Amniotic stem cell (primary cell): ENCODE data around the gene KAT5.
A peak's percentile ranks its signal among the peaks of the same experiment; 100 is the strongest.
"Not testable (repeated sequence)": the region's sequence is repeated elsewhere in the genome, so short reads cannot be mapped to it uniquely, and the experiment has no call there.

Experiments
- DNase-seq: peaks from one replicate; lab custom pipeline; 2025; lab: John Stamatoyannopoulos, UW

KAT5 gene

DNA sequence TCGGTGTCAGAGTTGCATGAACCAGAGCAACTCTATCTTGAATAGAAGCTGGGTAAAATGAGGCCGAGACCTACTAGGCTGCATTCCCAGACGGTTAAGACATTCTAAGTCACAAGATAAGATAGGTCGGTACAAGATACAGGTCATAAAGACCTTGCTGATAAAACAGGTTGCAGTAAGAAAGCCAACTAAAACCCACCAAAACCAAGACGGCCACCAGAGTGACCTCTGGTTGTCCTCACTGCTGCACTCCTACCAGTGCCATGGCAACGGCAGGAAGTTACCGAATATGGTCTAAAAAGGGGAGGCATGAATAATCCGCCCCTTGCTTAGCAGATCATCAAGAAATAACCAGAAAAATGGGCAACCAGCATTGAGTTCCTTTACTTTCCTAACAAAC is 2.4 kb upstream of the KAT5 start:
- DNase-seq = no peak

DNA sequence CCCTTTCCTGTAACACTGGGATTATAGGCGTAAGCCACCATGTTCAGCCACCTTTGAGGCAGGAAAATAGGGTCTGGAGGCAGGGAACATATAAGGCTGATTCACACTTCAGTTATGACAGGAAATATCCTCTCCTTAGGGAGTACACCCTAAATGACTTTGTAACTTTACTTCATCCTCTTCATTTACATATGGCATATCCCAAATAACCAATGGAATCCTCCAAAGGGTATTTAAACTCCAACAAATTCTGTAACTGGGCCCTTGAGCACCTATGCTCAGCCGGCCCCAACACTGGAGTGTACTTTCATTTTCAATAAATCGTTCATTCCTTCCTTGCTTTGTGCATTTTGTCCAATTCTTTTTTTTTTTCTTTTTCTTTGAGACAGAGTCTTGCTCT is 1.6 kb upstream of the KAT5 start:
- DNase-seq = no peak

DNA sequence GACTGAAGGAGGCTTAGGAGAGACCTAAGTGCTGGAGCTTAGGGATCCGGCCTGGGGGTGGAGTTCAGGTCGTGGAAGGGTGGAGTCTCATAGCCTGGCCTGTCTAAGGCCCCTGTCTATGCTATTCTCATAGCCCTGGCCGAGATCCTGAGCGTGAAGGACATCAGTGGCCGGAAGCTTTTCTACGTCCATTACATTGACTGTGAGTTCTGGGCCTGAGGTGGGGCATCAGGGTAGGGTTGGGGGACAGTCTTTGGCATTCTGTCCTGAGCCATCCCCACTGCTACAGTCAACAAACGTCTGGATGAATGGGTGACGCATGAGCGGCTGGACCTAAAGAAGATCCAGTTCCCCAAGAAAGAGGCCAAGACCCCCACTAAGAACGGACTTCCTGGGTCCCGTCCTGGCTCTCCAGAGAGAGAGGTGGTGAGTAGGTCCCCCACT is 603 bp downstream of the KAT5 start:
- no peak for DNase-seq

DNA sequence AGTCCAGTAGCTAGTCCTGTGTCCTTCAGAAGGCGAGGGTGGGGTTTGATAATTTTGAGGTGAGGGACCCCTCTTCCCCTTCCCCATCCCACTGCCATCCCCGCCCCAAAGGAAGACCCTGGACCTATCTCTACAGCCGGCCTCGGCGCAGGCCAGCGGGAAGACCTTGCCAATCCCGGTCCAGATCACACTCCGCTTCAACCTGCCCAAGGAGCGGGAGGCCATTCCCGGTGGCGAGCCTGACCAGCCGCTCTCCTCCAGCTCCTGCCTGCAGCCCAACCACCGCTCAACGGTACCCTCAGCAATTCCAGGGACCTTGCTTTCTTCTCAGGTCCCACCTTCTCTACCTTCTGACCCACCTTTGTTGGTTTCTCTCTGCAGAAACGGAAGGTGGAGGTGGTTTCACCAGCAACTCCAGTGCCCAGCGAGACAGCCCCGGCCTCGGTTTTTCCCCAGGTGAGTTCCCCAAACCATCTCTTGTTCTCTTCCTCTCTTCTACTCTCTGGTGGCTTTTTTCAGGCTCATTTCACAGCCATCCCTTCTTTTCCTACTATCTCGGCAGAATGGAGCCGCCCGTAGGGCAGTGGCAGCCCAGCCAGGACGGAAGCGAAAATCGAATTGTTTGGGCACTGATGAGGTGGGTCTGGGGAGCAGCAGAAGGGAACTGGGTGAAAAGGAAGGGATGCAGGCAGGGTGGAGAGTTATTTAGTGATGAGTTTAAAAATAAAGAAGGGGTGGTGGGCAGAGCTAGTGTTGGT is 1.3 kb downstream of the KAT5 start:
- DNase-seq = no peak

DNA sequence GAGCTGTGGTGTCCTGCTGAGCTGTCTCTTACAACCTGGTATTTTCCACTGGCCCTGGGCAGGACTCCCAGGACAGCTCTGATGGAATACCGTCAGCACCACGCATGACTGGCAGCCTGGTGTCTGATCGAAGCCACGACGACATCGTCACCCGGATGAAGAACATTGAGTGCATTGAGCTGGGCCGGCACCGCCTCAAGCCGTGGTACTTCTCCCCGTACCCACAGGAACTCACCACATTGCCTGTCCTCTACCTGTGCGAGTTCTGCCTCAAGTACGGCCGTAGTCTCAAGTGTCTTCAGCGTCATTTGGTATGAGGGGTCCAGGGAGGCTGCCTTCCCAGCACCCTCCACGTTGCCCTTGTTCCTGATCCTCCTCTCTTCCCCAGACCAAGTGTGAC is 2.4 kb downstream of the KAT5 start:
- DNase-seq = no peak

DNA sequence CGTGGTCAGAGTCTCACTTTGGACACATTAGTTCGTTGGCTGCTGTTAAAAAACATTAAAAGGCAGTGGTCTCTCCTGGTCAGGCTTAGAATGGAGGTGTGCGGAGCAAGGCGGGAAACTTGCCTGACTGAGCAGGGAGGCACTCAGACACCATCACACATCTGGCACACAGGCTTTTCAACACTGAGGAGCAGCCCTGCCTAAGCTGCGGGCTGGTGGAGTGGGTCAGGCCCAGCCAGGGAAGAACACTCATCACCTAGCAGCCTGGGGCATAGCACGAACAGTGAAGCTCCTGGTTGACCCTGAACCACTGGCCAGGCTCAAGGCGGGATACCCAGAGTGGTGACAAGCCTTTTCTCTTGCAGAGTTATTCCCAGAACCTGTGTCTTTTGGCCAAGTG is 4.2 kb downstream of the KAT5 start:
- DNase-seq = no peak

DNA sequence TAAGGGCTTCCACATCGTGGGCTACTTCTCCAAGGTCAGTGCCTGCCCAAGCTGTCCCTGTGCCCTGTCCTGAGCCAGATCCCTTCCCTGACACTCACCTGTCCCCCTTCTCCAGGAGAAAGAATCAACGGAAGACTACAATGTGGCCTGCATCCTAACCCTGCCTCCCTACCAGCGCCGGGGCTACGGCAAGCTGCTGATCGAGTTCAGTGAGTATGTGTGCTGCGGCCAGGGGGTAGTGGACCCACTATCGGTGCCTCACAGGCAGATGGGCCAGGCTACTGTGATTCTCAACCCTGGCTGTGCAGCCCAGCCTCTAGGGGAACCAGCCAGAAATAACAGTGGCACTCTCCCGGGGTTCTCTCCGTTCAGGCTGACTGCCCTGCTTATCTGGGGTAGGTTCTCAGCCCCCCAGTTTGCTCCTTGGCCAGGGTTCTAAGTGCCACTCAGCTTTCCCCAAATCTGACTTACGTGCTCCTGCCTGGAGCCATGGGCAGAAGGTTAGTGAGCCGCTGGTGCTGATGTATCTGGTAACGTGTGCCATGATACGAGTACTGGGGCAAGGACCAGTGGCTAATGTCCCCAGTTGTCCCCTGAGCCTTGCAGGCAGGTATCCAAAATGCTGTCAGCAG is 4.8 kb downstream of the KAT5 start:
- DNase-seq = no peak

DNA sequence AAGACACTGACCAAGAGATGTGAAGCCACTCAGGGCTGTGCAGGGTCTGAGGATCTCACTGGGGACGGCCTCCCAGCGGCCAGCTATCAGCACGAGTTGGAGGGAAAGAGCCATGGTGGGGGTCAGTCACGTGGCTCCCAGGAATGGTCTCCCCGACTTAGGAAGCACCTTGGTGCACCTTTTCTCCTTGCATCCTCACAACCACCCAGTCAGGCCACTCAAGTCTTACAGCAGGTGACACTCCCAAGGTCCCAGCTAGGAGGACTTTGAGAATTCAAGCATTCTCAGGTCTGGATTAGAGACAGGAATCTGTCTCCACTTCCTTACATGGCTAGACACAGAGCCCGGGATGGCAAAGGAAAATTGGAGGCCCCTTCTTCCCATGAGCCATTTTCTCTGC is 5.9 kb downstream of the KAT5 start:
- no peak for DNase-seq

DNA sequence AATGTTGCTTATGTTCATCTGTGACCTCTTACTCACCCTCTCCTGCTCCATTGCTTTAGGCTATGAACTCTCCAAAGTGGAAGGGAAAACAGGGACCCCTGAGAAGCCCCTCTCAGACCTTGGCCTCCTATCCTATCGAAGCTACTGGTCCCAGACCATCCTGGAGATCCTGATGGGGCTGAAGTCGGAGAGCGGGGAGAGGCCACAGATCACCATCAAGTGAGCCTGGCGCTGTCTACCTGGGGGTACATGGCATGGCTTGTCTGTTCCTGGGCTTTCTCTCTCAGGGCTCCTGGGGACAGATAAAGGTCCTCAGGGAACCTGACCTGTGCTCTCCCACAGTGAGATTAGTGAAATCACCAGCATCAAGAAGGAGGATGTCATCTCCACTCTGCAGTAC is 6.5 kb downstream of the KAT5 start:
- DNase-seq = no peak

DNA sequence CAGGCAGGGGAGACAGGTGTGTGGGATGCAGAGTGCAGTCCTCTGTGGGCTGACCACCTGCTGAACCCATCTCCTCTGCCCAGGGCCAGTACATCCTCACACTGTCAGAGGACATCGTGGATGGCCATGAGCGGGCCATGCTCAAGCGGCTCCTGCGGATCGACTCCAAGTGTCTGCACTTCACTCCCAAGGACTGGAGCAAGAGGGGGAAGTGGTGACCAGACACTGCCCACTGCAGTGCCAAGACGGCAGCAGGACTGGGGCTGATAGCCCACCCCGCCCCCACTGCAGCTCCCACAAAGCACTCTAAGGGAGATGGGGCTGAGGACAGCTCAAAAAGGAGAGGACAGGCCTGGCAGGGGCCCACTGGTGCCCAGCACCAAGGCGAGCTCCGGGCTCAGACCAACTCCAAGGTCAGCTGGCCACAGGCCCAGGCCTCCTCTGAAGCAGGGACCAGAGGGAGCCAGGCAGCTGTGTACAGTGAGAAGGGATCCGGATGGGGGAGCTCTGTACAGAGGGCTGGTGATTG is 7.0 kb downstream of the KAT5 start:
- DNase-seq = no peak

DNA sequence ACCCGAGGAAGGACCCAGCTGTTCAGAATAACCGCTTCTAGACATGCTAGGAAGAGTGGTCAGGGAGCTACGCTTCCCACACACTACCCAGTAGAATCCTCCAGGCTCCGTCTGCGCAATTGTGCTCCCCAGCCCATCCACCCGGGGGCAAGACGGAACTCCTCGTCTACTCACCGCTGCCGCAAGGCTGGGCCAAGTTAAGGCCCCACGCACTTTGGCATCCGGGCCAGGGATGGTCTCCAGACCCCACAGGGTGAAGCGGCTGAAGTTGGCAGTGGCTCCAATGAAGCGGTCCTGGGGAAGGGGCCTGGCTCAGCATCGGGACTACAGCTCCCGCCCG is 7.8 kb downstream of the KAT5 start:
- DNase-seq = no peak

DNA sequence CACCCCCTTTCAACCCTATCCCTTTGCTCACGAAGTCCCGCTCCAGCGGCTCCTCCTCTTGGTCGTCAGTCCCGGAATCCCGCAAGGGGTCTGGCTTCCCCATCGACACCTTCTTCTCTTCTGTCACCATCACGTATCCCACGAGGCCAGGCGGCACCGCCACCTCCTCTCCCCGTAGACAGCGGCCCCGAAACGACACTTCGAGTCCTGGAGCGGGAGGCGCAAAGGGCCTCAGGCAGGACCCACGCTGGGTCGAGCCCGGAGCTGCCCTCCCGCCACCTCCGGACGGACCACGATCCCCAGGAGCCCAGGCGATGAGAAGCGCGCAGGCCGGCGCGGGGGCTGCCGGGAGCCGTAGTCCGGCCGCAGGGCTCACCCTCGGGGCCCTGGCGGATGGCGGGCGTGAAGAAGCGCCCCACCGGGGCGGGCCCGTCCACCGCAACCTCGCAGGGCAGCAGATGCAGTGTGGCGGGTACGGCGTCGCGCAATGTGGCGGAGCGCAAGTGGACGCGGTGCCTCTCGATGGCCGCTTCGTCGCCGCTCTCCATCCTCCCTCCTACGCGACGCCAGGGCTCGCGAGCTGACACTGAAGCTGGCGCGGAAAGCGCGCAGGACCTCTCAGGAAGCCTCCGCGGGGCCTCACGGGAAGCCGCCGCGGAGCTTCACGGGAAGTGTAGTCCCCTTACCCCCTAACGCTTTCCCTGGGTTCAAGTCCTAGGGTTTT is 8.3 kb downstream of the KAT5 start, which contains the start of gene RNASEH2C:
Gene RNASEH2C, minus strand, starts transcription at position 588 of the 724 bp plus-strand sequence. Its CDS starts 40 bp downstream, at position 548.
- DNase-seq = peak; percentile 69

DNA sequence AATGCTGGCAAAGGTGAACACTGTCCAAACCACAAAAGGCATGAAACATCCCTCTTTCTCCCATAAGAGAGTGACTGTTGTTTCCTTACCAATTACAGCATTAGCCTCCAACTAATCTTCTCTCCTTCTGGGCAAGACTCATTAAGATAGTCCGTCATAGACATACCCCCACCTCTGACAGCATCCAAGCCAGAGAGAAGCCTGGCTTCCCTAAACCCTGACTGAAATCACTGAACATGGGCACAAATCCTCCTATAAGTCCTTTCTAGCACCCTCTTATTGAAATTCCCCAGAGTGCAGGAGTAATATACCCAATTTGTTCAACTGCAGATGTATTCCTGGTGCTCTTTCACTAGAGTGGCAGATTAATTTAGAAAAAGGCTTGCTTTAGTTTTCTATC is 10.2 kb downstream of the KAT5 start:
- DNase-seq = no peak

DNA sequence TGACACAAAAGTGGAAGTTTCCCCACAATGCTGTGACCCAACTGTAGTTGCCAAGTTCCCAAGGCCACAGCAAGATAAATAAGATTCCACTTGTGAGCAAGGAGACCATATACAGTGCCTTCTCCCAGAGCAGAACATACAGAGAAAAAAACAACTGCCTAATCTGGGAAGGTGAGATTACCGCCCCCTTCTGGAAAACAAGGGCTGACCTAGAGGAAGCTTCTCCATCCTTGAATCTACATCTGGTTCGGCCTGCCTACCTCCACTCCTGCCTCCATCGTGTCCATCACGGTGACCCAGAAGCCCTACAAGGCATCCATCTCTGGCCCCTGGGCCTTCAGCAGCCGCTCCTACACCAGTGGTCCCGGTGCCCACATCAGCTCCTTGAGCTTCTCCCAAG is 14.6 kb downstream of the KAT5 start:
- no peak for DNase-seq

DNA sequence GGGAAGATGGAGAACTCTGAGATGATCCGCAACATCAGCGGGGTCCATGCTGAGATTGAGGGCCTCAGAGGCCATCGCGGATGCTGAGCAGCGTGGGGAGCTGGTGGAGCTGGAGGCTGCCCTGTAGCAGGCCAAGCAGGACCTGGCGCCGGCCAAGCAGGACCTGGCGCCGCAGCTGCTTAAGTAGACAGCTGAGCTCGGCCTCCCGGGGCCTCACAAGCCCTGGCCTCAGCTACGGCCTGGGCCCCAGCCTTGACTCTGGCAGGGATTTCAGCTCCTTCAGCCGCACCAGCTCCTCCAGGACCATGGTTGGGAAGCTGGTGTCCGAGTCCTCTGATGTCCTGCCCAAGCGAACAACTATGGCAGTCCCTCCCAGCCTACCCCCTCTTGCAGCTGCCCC is 15.8 kb downstream of the KAT5 start:
- DNase-seq = no peak

DNA sequence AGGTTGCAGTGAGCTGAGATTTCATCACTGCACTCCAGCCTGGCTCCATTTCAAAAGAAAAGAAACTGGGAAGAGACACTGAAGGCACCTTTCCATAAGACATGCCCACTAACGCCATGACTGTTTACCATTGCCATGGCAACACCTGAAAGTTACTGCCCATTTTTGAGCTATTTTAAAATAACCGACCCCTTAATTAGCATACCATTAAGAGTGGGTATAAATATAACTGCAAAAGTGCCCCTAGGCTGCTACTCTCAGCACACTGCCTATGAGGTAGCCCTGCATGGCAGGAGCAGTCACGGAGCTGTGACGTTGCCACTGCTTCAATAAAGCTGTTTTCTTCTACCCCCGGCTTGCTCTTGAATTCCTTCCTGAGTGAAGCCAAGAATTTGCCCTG is 18.4 kb downstream of the KAT5 start:
- no peak for DNase-seq

DNA sequence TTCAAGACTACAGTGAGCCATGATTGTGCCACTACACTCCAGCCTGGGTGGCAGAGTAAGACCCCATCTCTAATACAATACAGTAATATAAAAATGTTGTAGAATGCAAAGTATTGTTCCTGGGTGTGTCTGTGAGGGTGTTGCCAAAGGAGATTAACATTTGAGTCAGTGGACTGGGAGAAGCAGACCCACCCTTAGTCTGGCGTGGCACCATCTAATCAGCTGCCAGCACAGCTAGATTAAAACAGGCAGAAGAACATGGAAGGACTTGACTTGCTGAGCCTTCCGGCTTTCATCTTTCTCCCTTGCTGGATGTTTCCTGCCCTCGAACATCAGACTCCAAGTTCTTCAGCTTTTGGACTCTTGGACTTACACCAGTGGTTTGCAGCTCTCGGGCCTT is 23.1 kb downstream of the KAT5 start:
- DNase-seq = not testable (repeated sequence)

DNA sequence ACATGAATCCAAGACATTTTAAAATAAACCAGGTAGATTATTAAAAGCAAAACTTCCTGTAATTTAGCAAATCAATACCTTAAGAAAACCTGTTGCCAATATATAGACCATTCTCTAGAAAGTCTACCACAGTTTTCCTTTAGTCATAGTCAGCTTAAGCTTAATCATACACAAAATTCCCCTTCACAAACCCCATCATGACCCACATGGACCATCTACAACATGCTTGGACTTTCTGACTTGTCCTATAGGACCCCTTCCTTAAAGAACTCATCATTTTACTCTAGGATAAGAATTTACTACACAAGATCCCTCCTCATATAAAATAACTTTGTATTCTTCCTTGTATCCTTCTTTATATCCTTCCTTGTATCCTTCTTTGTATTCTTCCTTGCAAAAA is 24.8 kb downstream of the KAT5 start:
- DNase-seq = no peak

DNA sequence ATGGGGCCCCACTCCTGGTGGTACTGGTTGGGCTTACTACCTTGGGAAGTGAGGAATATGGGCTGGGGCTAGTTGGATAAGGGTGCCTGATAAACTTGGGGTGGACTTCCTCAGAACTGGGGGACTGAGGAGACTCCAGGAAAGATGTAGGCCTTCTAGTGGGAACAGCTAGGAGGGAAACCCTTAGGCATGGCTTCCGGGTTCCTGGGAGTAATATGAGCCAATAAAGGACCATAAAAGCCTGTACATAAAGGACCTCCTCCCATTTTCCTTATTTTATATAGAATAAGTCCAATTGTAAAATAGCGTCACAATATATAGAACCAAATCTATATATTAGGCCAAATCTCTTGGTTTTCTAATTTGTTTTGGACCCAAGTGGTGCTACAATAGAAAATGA is 27.0 kb downstream of the KAT5 start:
- DNase-seq = no peak

DNA sequence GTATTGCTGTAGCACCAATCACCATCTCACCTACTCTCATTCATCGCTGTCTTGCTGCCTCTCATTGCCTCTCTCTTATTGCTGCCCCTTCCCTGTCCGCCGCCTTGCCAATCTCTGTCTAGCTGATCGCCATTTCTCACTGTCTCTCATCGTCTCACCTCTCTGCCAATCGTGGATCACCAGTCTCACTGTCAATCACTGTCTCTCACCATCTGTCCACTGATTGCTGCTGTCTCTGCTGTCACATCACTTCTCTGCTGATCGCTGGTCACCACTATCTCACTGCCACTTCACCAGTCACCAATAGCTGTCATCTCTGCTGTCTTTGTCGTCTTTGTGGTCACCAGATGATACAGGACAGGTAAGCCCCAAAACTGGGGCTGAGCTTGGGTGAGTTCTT is 29.1 kb downstream of the KAT5 start:
- DNase-seq = no peak

DNA sequence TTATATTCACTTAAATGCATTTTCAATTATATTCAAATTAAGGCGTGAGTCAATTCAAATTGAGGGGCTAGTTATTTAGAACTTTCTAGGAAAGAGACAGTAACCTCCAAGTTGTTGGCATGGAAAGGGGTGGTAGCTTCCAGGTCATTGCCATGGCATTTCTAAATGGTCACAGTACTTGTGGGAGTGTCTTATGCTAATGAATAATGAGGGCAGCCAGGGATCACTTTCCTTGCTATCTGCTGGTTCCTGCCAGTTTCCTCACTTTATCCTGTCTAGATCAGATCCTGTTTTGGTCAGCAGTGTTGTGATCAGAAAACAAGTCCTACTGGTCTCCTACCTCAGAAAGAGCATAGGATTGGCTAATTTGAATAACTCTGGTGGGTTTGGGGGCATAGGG is 30.3 kb downstream of the KAT5 start:
- DNase-seq = no peak

DNA sequence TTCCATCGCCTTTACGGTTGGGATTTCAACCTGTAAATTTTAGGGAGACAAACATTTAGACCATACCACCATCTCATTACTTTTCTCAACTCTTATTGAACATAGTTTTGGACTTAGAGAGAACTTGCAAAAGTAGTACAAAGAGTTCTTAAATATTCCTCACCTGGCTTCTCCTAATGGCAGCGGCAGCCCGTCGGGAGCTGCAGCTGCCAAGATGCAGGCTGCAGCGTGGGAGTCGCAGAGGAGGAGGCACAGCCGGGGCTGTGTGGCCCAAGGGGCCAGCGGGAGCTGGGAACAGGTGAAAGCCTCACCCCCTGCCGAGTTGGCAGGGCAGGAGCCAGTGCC is 31.6 kb downstream of the KAT5 start:
- no peak for DNase-seq

DNA sequence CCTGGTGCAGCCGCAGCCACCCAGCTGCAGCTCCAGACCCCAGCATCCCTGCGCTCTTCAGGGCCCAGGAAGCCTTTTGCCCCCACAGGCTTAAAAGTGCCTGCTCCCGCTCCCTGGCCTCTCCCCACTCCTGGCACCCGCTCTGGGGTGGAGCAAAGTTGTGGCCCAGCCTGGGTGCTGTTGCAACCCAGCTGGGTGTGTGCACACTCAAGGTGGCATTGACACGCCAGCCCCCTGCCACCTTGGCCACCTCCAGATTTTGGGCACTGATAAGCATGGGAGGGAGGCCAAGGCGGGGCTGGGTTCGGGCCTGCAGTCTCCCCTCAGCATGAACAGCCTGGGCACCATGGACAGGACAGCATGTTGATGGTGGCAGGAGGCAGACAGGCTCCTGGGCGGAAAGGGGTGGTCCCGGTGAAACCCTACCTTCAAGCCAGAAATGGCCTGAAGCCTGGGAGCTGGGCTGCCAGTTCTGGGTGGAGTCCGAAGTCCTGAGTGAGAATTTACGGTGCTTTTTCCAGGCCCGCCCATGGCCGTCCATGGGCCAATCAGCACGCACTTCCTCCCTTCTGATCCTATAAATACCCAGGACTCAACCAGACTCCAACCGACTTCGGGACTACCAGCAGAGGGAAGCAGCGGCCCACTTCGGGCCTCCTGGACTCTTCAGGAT is 32.1 kb downstream of the KAT5 start:
- no peak for DNase-seq
